Measurements from ENCODE around the gene APPL1. TPM values are rescaled to one million over a fixed set of nuclear protein-coding genes. Genes with fewer than 3 reads are reported as not detected.
"Not testable (repeated sequence)": the region's sequence is repeated elsewhere in the genome, so short reads cannot be mapped to it uniquely, and the experiment has no call there.

Gene APPL1
- total RNA-seq, 1 donor from 2014 or later: 27.5 TPM

DNA sequence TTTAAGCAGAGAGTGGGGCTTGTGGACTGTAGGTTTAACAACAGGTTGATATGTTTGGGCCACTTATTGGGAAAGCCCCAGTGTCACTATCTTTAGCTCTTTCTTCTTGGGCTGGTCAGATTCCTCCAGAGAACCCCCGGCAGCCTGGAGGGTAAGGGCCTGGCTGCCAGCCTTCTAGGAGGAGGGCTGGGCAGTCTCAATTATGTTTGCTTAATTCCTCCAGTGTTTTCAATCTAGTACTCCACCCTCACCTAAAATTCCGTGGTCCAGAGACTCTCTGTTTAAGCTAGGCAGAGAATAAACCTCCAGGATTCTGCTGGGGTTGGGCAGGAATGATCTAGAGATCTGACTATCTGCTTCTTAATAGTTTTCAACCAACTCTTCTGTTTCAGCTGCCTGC, 59.7 kb downstream of the APPL1 start:
- H3K4me3 Mint-ChIP-seq: no peak overlapping the region
- H3K36me3 Mint-ChIP-seq (ENCODE audit: low read depth): no peaks in the 10 kb centered on the region
- H3K27me3 Mint-ChIP-seq (ENCODE audit: low read depth): no peaks in the 10 kb centered on the region
- H3K4me1 Mint-ChIP-seq: no peaks in the 10 kb centered on the region
- TF ChIP-seq, protein P1, sequence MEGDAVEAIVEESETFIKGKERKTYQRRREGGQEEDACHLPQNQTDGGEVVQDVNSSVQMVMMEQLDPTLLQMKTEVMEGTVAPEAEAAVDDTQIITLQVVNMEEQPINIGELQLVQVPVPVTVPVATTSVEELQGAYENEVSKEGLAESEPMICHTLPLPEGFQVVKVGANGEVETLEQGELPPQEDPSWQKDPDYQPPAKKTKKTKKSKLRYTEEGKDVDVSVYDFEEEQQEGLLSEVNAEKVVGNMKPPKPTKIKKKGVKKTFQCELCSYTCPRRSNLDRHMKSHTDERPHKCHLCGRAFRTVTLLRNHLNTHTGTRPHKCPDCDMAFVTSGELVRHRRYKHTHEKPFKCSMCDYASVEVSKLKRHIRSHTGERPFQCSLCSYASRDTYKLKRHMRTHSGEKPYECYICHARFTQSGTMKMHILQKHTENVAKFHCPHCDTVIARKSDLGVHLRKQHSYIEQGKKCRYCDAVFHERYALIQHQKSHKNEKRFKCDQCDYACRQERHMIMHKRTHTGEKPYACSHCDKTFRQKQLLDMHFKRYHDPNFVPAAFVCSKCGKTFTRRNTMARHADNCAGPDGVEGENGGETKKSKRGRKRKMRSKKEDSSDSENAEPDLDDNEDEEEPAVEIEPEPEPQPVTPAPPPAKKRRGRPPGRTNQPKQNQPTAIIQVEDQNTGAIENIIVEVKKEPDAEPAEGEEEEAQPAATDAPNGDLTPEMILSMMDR (conservative IDR thresholded peaks at IDR 0.05): no peak
- no peak overlapping the region for H3K27ac Mint-ChIP-seq (ENCODE audit: unreplicated experiment)
- peaks cover 5% of the 10 kb centered on the region for H3K9me3 Mint-ChIP-seq
- DNase-seq (ENCODE audit: low read depth, low spot score): no peak

DNA sequence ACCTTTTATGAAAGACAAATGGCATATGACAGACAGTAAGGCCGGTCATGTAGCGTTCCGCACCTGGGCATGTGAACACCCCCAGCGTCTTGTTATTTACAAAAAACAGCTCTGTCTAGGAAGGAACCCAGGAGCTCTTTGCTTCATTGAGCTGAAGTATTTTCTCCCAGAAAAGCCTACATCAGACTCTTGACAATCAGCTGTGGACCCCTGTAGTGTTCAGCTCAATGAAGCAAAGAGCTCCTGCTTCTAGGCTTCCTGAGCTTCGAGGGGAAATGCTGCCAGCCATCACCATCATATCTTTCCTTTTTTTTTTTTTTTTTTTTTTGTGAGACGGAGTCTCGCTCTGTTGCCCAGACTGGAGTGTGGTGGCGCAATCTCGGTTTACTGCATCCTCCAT, 60.9 kb downstream of the APPL1 start:
- TF ChIP-seq, protein P1 (conservative IDR thresholded peaks at IDR 0.05): no peak
- H3K4me1 Mint-ChIP-seq: no peaks in the 10 kb centered on the region
- peaks cover 5% of the 10 kb centered on the region for H3K9me3 Mint-ChIP-seq
- H3K27me3 Mint-ChIP-seq (ENCODE audit: low read depth): no peaks in the 10 kb centered on the region
- H3K27ac Mint-ChIP-seq (ENCODE audit: unreplicated experiment): no peak overlapping the region
- H3K36me3 Mint-ChIP-seq (ENCODE audit: low read depth): no peaks in the 10 kb centered on the region
- no peak for DNase-seq (ENCODE audit: low read depth, low spot score)
- no peak overlapping the region for H3K4me3 Mint-ChIP-seq

DNA sequence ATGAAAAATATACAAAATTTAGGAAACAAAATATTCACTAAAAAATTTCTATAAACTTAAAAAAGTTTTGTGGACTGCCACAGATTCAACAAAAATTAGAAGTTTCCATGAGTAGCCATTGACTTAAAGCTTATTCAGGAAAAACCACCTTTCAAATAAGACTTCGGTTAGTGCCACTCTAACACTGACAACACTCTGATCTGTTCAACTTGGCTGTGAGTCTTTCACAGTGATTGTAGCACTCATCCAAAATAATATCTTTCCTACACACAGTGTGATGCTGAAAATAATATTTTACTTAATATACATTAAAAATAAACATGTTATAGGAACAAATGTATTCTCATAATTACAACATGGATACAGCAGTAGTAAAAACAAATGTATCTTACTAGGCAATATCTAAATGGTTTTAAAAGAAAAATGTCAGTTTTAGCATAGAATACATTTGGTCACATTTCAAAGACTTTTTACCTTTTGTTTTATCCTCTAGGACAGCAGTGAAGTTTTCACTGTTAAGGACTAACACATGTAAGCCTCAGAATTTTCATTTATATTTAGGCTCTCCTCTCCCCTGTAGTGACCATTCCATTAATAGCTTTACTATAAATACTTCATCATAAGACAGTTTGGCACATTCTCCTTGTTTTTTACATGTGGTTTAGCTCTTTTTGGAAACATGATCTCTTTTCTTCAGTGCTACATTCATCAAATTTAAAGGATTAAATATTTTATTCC, 64.8 kb downstream of the APPL1 start, which contains the start of gene ASB14:
ASB14 (minus strand) TSS at position 527 of the 738 bp plus-strand sequence. CDS start 652 bp downstream, outside the sequence.
- Mint-ChIP-seq H3K36me3 (ENCODE audit: low read depth) (no peaks in the 10 kb centered on the region), H3K27ac (ENCODE audit: unreplicated experiment) (no peak within 1 kb of the TSS), H3K27me3 (ENCODE audit: low read depth) (no peaks in the 10 kb centered on the region), H3K4me3 (no peak within 1 kb of the TSS), H3K9me3 (no peaks in the 10 kb centered on the region), H3K4me1 (no peaks in the 10 kb centered on the region)
- no peak for DNase-seq (ENCODE audit: low read depth, low spot score)
- TF ChIP-seq, protein P1 (conservative IDR thresholded peaks at IDR 0.05): no peak

DNA sequence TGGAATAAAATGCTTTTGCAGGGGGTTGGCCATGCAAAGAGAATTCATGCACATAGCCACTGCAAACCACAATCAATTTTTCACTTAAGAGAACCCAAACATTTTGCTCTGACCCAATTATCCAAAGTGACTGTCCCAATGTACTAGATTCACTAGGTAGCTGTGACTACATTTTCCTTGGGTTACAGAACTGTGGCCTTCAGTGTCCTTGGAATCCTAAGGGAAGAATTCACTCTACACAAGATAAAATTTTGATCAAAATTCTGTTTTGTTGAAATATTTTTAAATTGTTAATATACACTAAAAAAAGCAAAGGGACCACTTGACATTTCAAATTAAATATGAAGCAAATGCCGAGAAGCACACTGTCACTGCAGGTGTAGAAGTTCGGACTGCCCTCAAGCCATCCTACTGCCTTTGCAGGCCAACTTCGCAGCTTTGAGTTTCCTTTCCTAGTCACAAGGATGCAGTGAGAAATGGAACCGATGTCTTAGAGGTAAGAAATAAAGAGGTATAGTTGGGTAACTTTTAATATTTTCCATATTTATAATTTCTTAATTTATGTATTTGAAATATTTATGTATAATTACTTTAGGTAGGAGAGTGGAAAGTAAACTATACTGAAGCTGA, 65.5 kb downstream of the APPL1 start:
- no peaks in the 10 kb centered on the region for H3K36me3 Mint-ChIP-seq (ENCODE audit: low read depth)
- DNase-seq (ENCODE audit: low read depth, low spot score): no peak
- no peaks in the 10 kb centered on the region for H3K9me3 Mint-ChIP-seq
- no peak overlapping the region for H3K27ac Mint-ChIP-seq (ENCODE audit: unreplicated experiment)
- H3K4me3 Mint-ChIP-seq: no peak overlapping the region
- H3K4me1 Mint-ChIP-seq: no peaks in the 10 kb centered on the region
- no peaks in the 10 kb centered on the region for H3K27me3 Mint-ChIP-seq (ENCODE audit: low read depth)
- TF ChIP-seq, protein P1 (conservative IDR thresholded peaks at IDR 0.05): no peak

DNA sequence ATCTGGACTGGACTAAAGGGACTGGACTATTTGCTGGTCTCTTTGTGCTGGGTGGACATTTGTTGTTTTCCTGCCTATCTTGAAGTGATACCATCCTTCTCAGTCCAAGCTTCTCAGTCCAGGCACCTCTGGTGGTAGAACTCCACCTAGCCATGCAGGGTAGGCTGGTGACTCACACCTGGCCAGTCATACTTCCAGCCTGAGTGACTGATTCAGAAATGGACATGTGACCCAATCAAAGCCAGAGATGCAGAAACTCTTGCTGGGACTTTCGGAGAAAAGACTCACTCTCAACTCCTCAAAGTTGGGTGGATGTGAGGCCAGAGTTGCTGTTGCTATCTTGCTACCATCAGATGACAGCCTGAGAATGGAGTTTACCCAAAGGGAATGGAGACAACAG, 70.5 kb downstream of the APPL1 start:
- DNase-seq (ENCODE audit: low read depth, low spot score): no peak
- no peaks in the 10 kb centered on the region for H3K4me1 Mint-ChIP-seq
- no peak overlapping the region for H3K27ac Mint-ChIP-seq (ENCODE audit: unreplicated experiment)
- peaks cover 5% of the 10 kb centered on the region for H3K27me3 Mint-ChIP-seq (ENCODE audit: low read depth)
- TF ChIP-seq, protein P1 (conservative IDR thresholded peaks at IDR 0.05): no peak
- no peaks in the 10 kb centered on the region for H3K9me3 Mint-ChIP-seq
- H3K36me3 Mint-ChIP-seq (ENCODE audit: low read depth): no peaks in the 10 kb centered on the region
- H3K4me3 Mint-ChIP-seq: no peak overlapping the region

DNA sequence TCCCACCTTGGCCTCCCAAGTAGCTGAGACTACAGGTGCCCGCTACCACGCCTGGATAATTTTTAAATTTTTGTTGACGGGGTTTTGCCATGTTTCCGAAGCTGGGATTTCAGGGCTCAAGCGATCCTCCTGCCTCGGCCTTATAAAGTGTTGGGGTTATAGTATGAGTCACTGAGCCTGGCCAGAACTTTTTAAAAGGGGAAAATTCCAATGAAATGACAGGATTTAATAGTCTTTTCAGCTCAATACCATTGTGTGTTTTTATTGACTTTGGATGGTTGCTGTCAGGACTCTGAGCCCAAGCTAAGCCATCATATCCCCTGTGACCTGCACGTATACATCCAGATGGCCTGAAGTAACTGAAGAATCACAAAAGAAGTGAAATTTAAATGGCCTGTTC, 76.0 kb downstream of the APPL1 start:
- not testable (repeated sequence) for H3K27ac Mint-ChIP-seq (ENCODE audit: unreplicated experiment); H3K27me3 Mint-ChIP-seq (ENCODE audit: low read depth); H3K36me3 Mint-ChIP-seq (ENCODE audit: low read depth); DNase-seq (ENCODE audit: low read depth, low spot score); H3K4me3 Mint-ChIP-seq; H3K9me3 Mint-ChIP-seq; H3K4me1 Mint-ChIP-seq

Measured in neural crest cell (in vitro differentiated cells).